Progenitor cell of endocrine pancreas (in vitro differentiated cells): Measurements from ENCODE around the gene CD34. TPM values are rescaled to one million over a fixed set of nuclear protein-coding genes. Genes with fewer than 3 reads are reported as not detected.
"Not testable (repeated sequence)": the region's sequence is repeated elsewhere in the genome, so short reads cannot be mapped to it uniquely, and the experiment has no call there.

Experiments used
- DNase-seq: peaks from one replicate; pipeline ENCODE4 v3.0.0; 2021; ENCODE audit warnings: low spot score; ENCODE audit not compliant: unreplicated experiment
- H3K27ac Mint-ChIP-seq: 2 replicates; pipeline ENCODE4 v1.8.0; 2021; ENCODE audit warnings: mild to moderate bottlenecking, moderate library complexity, mixed read lengths
- H3K27me3 Mint-ChIP-seq: 2 replicates; pipeline ENCODE4 v1.8.0; 2021; ENCODE audit warnings: mixed read lengths
- H3K36me3 Mint-ChIP-seq: 2 replicates; pipeline ENCODE4 v1.8.0; 2022; ENCODE audit warnings: mixed read lengths; ENCODE audit not compliant: insufficient read depth
- H3K4me1 Mint-ChIP-seq: 2 replicates; pipeline ENCODE4 v1.8.0; 2021; ENCODE audit warnings: low read depth, mixed read lengths
- H3K4me3 Mint-ChIP-seq: 2 replicates; pipeline ENCODE4 v1.8.0; 2021; ENCODE audit warnings: low read depth, mild to moderate bottlenecking, moderate library complexity, mixed read lengths
- H3K9me3 Mint-ChIP-seq: 2 replicates; pipeline ENCODE4 v1.8.0; 2021; ENCODE audit warnings: low read depth, mixed read lengths
- CTCF ChIP-seq: fragments of 200-600 bp; sonication (generic); IDR thresholded peaks from one replicate; pipeline ENCODE4 v1.5.0; 2021; ENCODE audit warnings: antibody characterized with exemption, mild to moderate bottlenecking; ENCODE audit not compliant: unreplicated experiment
- total RNA-seq: library from RNA; stranded (reverse); gene quantifications from 2 replicates; pipeline ENCODE4 v1.2.1, GENCODE V29; 2021

The CD34 gene
- total RNA-seq, 1 donor from 2014 or later: 0.07 TPM

DNA sequence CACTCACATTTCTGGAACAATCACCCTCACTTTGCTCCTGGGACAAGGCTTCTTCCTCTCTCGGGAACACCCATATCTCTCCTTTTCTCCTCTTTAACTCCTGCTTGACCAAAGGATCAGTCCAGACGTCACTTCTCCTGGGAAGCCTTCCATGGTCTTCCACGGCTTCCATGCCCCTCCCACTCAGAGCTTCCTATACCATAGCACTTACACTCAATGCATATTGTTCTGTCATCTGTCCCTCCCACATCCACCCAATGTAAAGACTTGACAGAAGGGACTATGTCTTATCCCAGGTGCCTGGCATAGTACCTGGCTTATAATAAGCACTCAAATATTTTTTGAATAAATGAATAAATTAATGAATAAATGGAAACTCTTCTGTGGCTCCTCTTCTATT, 28.2 kb downstream of the CD34 start:
- Mint-ChIP-seq H3K4me3 (no peak overlapping the region), H3K27me3 (peaks cover 31% of the 10 kb centered on the region), H3K27ac (no peak overlapping the region), H3K36me3 (no peaks in the 10 kb centered on the region), H3K4me1 (peaks cover 5% of the 10 kb centered on the region), H3K9me3 (peaks cover 2% of the 10 kb centered on the region)
- no peak for DNase-seq
- no peak for TF ChIP-seq CTCF

- Mint-ChIP-seq H3K27me3 (peaks cover 30% of the 10 kb centered on the region), H3K4me3 (no peak overlapping the region), H3K36me3 (no peaks in the 10 kb centered on the region), H3K4me1 (peaks cover 4% of the 10 kb centered on the region), H3K9me3 (peaks cover 3% of the 10 kb centered on the region), H3K27ac (no peak overlapping the region)
- no peak for TF ChIP-seq CTCF
- no peak for DNase-seq
These were observed 32.0 kb downstream of the CD34 start for GRCh38 chr1:207878939-207879338.

DNA sequence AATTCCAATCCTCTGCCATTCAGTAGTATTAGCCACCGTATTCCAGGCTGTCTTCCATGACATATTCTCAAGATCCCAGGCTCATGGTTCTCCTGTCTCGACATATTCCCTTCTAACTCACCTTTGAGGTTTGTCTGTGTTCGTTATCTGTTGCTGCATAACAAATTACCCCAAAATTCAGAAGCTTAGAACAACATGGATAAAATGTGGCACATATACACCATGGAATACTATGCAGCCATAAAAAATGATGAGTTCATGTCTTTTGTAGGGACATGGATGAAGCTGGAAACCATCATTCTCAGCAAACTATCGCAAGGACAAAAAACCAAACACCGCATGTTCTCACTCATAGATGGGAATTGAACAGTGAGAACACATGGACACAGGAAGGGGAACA, 33.0 kb downstream of the CD34 start:
- not testable (repeated sequence) for H3K27ac Mint-ChIP-seq, DNase-seq, H3K4me3 Mint-ChIP-seq, H3K9me3 Mint-ChIP-seq, H3K36me3 Mint-ChIP-seq
- Mint-ChIP-seq H3K4me1 (peaks cover 10% of the 10 kb centered on the region), H3K27me3 (peaks cover 26% of the 10 kb centered on the region)

DNA sequence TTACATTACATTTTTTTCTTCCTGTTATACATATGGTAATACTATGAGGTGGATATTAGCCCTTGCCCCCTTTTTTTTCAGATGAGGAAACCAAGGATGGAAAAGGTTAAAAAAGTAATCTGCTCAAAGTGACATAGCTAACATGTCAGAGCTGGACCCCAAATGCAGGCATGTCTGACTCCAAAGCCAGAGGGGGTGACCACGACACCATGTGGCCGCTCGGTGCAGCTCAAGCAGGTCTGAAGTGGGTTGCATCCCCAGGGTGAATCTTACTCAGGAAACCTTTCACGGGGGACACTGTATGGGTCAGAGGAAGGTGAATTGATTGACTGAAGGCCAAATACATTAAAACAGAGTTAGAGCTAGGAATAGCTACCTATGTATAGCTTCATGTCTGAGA, 34.8 kb downstream of the CD34 start:
- H3K27me3 Mint-ChIP-seq: peaks cover 19% of the 10 kb centered on the region
- no peak overlapping the region for H3K4me3 Mint-ChIP-seq
- DNase-seq: no peak

GRCh38 chr1:207875532-207875931, 35.4 kb downstream of the CD34 start:
- DNase-seq: no peak
- Mint-ChIP-seq H3K9me3 (peaks cover 3% of the 10 kb centered on the region), H3K27ac (no peak overlapping the region), H3K36me3 (no peaks in the 10 kb centered on the region), H3K27me3 (peaks cover 23% of the 10 kb centered on the region), H3K4me1 (peaks cover 10% of the 10 kb centered on the region), H3K4me3 (no peak overlapping the region)
- TF ChIP-seq CTCF: no peak

More for the DNA sequence above, 34.8 kb downstream of the CD34 start:
- TF ChIP-seq CTCF: peak; percentile 26
- Mint-ChIP-seq H3K9me3 (peaks cover 3% of the 10 kb centered on the region), H3K4me1 (peaks cover 10% of the 10 kb centered on the region), H3K27ac (no peak overlapping the region), H3K36me3 (no peaks in the 10 kb centered on the region)

DNA sequence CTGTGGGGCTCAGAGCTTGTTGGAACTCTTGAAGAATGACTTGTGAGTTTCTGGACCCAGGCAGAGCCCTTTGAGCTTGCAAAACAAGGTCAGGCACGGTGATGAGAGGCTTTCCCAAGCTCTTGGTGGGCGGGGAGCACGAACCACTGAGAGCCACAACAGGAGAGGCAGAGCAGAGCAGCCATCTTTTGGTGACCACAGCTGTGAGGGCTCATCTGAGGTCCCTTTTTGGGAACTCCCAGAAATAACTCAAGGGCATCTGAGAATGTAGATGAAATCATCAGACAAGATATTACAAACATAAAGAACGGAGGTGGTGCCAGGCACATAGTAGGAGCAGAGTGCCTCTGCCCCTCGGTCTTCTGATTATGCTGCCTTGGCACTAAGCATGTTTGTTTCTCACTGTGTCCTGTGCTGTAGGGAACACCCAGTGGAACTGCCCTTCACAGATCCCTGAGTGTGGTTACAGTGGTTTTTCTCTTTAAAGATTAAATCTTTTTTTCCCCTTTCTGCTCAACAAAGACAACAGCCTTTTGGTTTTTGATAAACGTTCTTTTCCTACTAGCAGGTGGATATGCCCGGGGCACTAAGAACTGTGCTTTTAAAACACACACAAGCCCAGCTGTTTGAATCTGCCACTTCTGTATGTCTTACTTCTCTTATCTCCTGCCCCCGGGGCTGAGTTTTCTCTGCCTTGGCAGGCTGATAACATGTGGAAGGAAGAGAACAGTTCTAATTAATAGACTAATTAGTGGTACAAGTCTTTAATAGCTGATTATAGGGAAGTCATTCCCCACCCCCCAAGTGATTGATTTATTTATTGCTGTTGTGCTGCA, 37.7 kb downstream of the CD34 start:
- Mint-ChIP-seq H3K9me3 (peaks cover 3% of the 10 kb centered on the region), H3K4me3 (no peak overlapping the region), H3K27ac (no peak overlapping the region), H3K27me3 (peaks cover 20% of the 10 kb centered on the region), H3K36me3 (no peaks in the 10 kb centered on the region), H3K4me1 (peaks cover 16% of the 10 kb centered on the region)
- no peak for TF ChIP-seq CTCF
- DNase-seq: no peak
